Measurements from ENCODE around the gene CDHR2.

CDHR2 gene

DNA sequence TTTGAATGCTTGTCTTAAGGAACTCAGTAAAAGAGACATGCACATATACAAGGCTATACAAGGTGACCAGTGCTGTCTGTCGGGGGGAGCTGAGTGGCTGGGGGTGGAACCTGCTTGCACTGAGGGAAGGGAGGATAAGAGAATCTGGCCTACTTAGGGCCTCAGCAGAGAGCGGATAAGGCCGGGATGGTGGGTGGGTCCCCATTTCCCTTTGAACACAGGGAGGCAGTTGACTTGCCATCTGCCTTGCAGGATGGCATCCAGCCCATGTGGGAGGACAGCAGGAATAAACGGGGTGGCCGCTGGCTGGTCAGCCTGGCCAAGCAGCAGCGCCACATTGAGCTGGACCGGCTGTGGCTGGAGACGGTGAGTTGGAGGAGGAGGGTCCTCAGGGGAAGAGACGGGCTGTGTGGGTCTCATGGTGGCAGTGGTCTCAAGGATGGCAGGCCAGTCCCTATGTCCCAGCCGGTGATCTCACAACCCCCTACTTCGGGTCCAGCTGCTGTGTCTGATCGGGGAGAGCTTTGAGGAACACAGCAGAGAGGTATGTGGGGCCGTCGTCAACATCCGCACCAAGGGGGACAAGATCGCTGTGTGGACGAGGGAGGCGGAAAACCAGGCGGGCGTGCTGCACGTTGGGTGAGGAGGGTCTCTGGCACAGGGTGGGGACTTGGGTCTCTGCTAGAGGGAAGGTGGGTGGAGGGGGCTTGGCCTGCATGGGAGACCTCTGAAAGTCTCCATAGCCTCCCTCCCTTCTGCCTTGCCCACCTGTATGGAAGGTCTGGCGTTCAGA is 95.9 kb downstream of the CDHR2 start:
- DNase-seq = no peak
